ENCODE results near the gene RAPH1. TPM values are rescaled to one million over a fixed set of nuclear protein-coding genes. Genes with fewer than 3 reads are reported as not detected.
"Not testable (repeated sequence)": the region's sequence is repeated elsewhere in the genome, so short reads cannot be mapped to it uniquely, and the experiment has no call there.

Gene RAPH1
- total and polyA plus RNA-seq, 2 experiments from 2014 or later, result 12.9 to 22.1 TPM

- Histone ChIP-seq H3K36me3 (replicated peaks; ENCODE audit: insufficient read depth, low read depth) (no peaks in the 10 kb centered on the region), H3K4me1 (ENCODE audit: insufficient read depth) (no peaks in the 10 kb centered on the region), H3K27me3 (no peaks in the 10 kb centered on the region), H3K9me3 (ENCODE audit: low read depth) (no peaks in the 10 kb centered on the region), H4K20me1 (ENCODE audit: insufficient read depth, poor library complexity, severe bottlenecking) (no peaks in the 10 kb centered on the region), H3K4me3 (no peak overlapping the region), H3K4me2 (no peak overlapping the region), H3K27ac (no peak overlapping the region), H2AFZ (no peak overlapping the region), H3K79me2 (peaks cover 16% of the 10 kb centered on the region), H3K9me2 (replicated peaks; ENCODE audit: insufficient read depth) (no peaks in the 10 kb centered on the region)
- 97% methylated on average over 3 of the region's 3 CpGs for WGBS (ENCODE audit: low lambda C conversion rate, missing lambda C conversion rate)
- no peak for DNase-seq (ENCODE audit: low spot score)
- TF ChIP-seq EZH2 (IDR thresholded peaks at IDR 0.05; ENCODE audit: borderline replicate concordance), result no peak
- TF ChIP-seq EZH2phosphoT487 (IDR thresholded peaks at IDR 0.05; ENCODE audit: low read depth, severe bottlenecking, unreplicated experiment), result no peak
- TF ChIP-seq CTCF (IDR thresholded peaks at IDR 0.05; ENCODE audit: poor library complexity), result no peak
Observed at GRCh38 chr2:203379156-203379555, 155.9 kb downstream of the RAPH1 start.

DNA sequence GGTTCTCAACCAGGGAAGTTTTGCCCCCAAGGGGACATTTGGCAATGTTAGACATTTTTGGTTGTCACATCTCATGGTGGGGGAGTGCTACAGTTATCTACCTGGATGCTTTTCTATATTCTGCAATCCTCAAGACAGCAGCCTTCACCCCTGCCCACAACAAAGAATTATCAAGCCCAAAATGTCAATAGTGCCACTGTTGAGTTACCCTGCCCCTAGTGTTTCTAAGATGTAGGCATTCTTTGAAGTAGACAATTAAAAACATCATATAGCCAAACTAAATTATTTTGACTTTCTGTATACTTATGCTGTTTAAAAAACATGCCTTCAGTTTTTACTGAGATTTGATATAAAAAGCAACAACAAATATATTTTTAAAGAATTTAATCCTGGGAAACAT is 158.9 kb downstream of the RAPH1 start:
- TF ChIP-seq CTCF (IDR thresholded peaks at IDR 0.05; ENCODE audit: poor library complexity), result no peak
- TF ChIP-seq EZH2 (IDR thresholded peaks at IDR 0.05; ENCODE audit: borderline replicate concordance), result no peak
- TF ChIP-seq EZH2phosphoT487 (IDR thresholded peaks at IDR 0.05; ENCODE audit: low read depth, severe bottlenecking, unreplicated experiment), result no peak
- Histone ChIP-seq H3K36me3 (replicated peaks; ENCODE audit: insufficient read depth, low read depth) (no peaks in the 10 kb centered on the region), H3K27ac (no peak overlapping the region), H2AFZ (no peak overlapping the region), H3K27me3 (no peaks in the 10 kb centered on the region), H3K4me1 (ENCODE audit: insufficient read depth) (no peaks in the 10 kb centered on the region), H3K4me3 (no peak overlapping the region), H3K79me2 (peaks cover 18% of the 10 kb centered on the region), H3K4me2 (no peak overlapping the region), H3K9me3 (ENCODE audit: low read depth) (no peaks in the 10 kb centered on the region), H4K20me1 (ENCODE audit: insufficient read depth, poor library complexity, severe bottlenecking) (no peaks in the 10 kb centered on the region), H3K9me2 (replicated peaks; ENCODE audit: insufficient read depth) (no peaks in the 10 kb centered on the region)
- DNase-seq (ENCODE audit: low spot score), result no peak

GRCh38 chr2:203372706-203373105 is 162.4 kb downstream of the RAPH1 start:
- H3K9me3 ChIP-seq (ENCODE audit: low read depth); DNase-seq (ENCODE audit: low spot score); H3K27me3 ChIP-seq; H3K4me3 ChIP-seq; H4K20me1 ChIP-seq (ENCODE audit: insufficient read depth, poor library complexity, severe bottlenecking); H3K4me1 ChIP-seq (ENCODE audit: insufficient read depth); H3K27ac ChIP-seq; H2AFZ ChIP-seq; H3K4me2 ChIP-seq; H3K36me3 ChIP-seq (replicated peaks; ENCODE audit: insufficient read depth, low read depth); H3K9me2 ChIP-seq (replicated peaks; ENCODE audit: insufficient read depth): not testable (repeated sequence)
- 89% methylated on average over 7 of the region's 31 CpGs for WGBS (ENCODE audit: low lambda C conversion rate, missing lambda C conversion rate)
- H3K79me2 ChIP-seq, result peaks cover 25% of the 10 kb centered on the region

DNA sequence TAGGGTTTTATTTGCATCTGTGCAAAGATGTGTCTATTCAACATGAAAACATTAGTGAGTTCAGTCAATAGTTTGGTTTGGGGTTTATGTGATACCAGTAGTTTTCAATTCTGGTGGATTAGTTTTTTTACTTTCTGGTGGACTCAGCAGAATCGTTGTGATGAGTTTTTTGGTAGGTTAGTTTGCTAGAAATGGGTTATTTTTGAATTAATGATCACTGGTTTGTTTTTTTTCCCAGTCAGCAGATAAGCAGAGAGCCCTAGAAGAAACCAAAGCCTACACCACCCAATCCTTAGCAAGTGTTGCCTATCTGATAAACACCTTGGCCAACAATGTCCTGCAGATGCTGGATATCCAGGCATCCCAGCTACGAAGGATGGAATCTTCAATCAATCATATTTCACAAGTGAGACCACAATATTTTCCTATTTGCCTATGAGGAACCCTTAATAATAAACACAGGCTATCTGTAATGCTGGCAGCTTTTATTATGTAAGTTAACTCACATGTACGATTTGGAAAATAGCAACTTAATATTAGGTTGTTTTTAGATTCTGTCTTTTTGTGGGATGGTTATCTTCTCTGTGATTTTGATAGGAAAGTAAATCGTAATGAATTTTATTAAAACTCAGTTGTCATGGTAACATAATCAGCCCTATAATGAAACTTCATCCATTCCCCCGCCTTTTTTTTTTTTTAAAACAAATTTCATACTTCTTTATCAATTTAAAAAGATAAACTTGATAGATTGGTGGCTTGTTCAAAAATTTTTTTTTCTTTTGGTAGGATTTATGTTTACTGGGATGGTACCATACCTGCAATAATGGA is 168.2 kb downstream of the RAPH1 start:
- WGBS (ENCODE audit: low lambda C conversion rate, missing lambda C conversion rate), result 93% methylated on average over 5 of the region's 5 CpGs
- no peaks in the 10 kb centered on the region for H4K20me1 ChIP-seq (ENCODE audit: insufficient read depth, poor library complexity, severe bottlenecking)
- H3K4me3 ChIP-seq, result no peak overlapping the region
- TF ChIP-seq CTCF (IDR thresholded peaks at IDR 0.05; ENCODE audit: poor library complexity), result no peak
- no peak overlapping the region for H3K27ac ChIP-seq
- no peaks in the 10 kb centered on the region for H3K9me3 ChIP-seq (ENCODE audit: low read depth)
- H2AFZ ChIP-seq, result no peak overlapping the region
- no peaks in the 10 kb centered on the region for H3K27me3 ChIP-seq
- no peaks in the 10 kb centered on the region for H3K9me2 ChIP-seq (replicated peaks; ENCODE audit: insufficient read depth)
- DNase-seq (ENCODE audit: low spot score), result no peak
- peaks cover 53% of the 10 kb centered on the region for H3K79me2 ChIP-seq
- H3K36me3 ChIP-seq (replicated peaks; ENCODE audit: insufficient read depth, low read depth), result no peaks in the 10 kb centered on the region
- H3K4me1 ChIP-seq (ENCODE audit: insufficient read depth), result no peaks in the 10 kb centered on the region
- H3K4me2 ChIP-seq, result no peak overlapping the region

All from hepatocyte (in vitro differentiated cells).